T47D (cell line): ENCODE measurements around the gene SIX5.
"Not testable (repeated sequence)": the region's sequence is repeated elsewhere in the genome, so short reads cannot be mapped to it uniquely, and the experiment has no call there.

Experiments
- DNase-seq, 2 experiments: peaks; one replicate each; pipeline versions ENCODE4 v3.0.0 to v3.0.0-alpha.2; 2011 to 2012; ENCODE audit warnings: low read depth in 1 of 2, low spot score in 1 of 2
- JUND ChIP-seq: IDR thresholded peaks from 2 replicates; pipeline ENCODE4 v1.6.1; 2012; ENCODE audit warnings: low read depth
- in situ Hi-C: cut with HindIII; loops from 2 replicates; pipeline ENCODE4 v1.10.0; 2016; ENCODE audit warnings: low sequenced_read_pairs, low pct_unique_long_range_greater_than_20kb

Gene SIX5

GRCh38 chr19:45804140-45804958, 35.3 kb upstream of the SIX5 start:
- in situ Hi-C loops = no loop called here
- TF ChIP-seq JUND = no peak
- DNase-seq = no peak

- DNase-seq = no peak
- in situ Hi-C loops = no loop called here
- TF ChIP-seq JUND = no peak
Measured at GRCh38 chr19:45801603-45802175, 32.6 kb upstream of the SIX5 start.

- in situ Hi-C loops = no loop called here
- no peak for DNase-seq
- TF ChIP-seq JUND = no peak
Measured at GRCh38 chr19:45800070-45800553, 31.1 kb upstream of the SIX5 start.

GRCh38 chr19:45799541-45799940, 30.5 kb upstream of the SIX5 start:
- DNase-seq = peak in 1 of 2 experiments; percentile 65
- in situ Hi-C loops = not testable (repeated sequence)

GRCh38 chr19:45798995-45799517, 30.0 kb upstream of the SIX5 start:
- in situ Hi-C loops = no loop called here
- no peak for TF ChIP-seq JUND
- peak in 1 of 2 experiments; percentile 46 for DNase-seq

GRCh38 chr19:45794627-45795026, 25.6 kb upstream of the SIX5 start:
- in situ Hi-C loops = no loop called here
- no peak for TF ChIP-seq JUND
- DNase-seq = no peak

- DNase-seq = no peak
- in situ Hi-C loops = no loop called here
Measured at GRCh38 chr19:45793876-45794275, 24.8 kb upstream of the SIX5 start.

GRCh38 chr19:45793178-45793564, 24.1 kb upstream of the SIX5 start:
- no peak for TF ChIP-seq JUND
- DNase-seq = no peak
- in situ Hi-C loops = no loop called here

More at GRCh38 chr19:45793876-45794275, 24.8 kb upstream of the SIX5 start:
- no peak for TF ChIP-seq JUND

GRCh38 chr19:45792470-45793177, 23.6 kb upstream of the SIX5 start, which contains the start of gene DMWD:
TSS of gene DMWD (minus strand) at chr19:45792845. CDS start at chr19:45792756, 89 bp downstream.
- TF ChIP-seq JUND = no peak
- in situ Hi-C loops = no loop called here
- peak; percentile 74 to 97 for DNase-seq

GRCh38 chr19:45791744-45792469, 22.9 kb upstream of the SIX5 start:
- no peak for DNase-seq
- in situ Hi-C loops = no loop called here
- TF ChIP-seq JUND = no peak

GRCh38 chr19:45790942-45791341, 21.9 kb upstream of the SIX5 start:
- DNase-seq = no peak
- in situ Hi-C loops = no loop called here
- TF ChIP-seq JUND = no peak
